KOPT-K1 (cell line): ENCODE measurements around the gene GRK4.
"Not testable (repeated sequence)": the region's sequence is repeated elsewhere in the genome, so short reads cannot be mapped to it uniquely, and the experiment has no call there.

Source experiments
- H3K27ac ChIP-seq: fragments of 200-600 bp; sonication (generic); 2 replicates; pipeline ENCODE4 v1.5.1; 2016; ENCODE audit warnings: antibody characterized with exemption, mild to moderate bottlenecking, low read depth, low read length; ENCODE audit not compliant: poor library complexity, severe bottlenecking
- H3K36me3 ChIP-seq: fragments of 200-600 bp; sonication (generic); 2 replicates; pipeline ENCODE4 v1.5.1; 2017; ENCODE audit warnings: antibody characterized with exemption, mild to moderate bottlenecking, low read length, moderate library complexity; ENCODE audit not compliant: insufficient read depth
- H3K9me3 ChIP-seq: fragments of 200-600 bp; sonication (generic); 2 replicates; pipeline ENCODE4 v1.5.1; 2017; ENCODE audit warnings: antibody characterized with exemption, low read length, mild to moderate bottlenecking; ENCODE audit not compliant: insufficient read depth, poor library complexity, severe bottlenecking

GRK4 gene

GRCh38 chr4:2944091-2944482 lies 19.3 kb upstream of the GRK4 start:
- Histone ChIP-seq H3K27ac (no peak overlapping the region), H3K9me3 (no peaks in the 10 kb centered on the region), H3K36me3 (peaks cover 99% of the 10 kb centered on the region)

GRCh38 chr4:2944586-2945526 lies 18.5 kb upstream of the GRK4 start:
- Histone ChIP-seq H3K27ac (no peak overlapping the region), H3K36me3 (peaks cover 99% of the 10 kb centered on the region), H3K9me3 (no peaks in the 10 kb centered on the region)

- not testable (repeated sequence) for H3K9me3 ChIP-seq, H3K27ac ChIP-seq
- H3K36me3 ChIP-seq: peaks cover 99% of the 10 kb centered on the region
Measured at GRCh38 chr4:2945619-2946604, 17.5 kb upstream of the GRK4 start.

GRCh38 chr4:2946812-2947600 lies 16.4 kb upstream of the GRK4 start:
- peaks cover 99% of the 10 kb centered on the region for H3K36me3 ChIP-seq
- H3K27ac ChIP-seq: no peak overlapping the region
- no peaks in the 10 kb centered on the region for H3K9me3 ChIP-seq

- H3K27ac ChIP-seq: no peak overlapping the region
- H3K9me3 ChIP-seq: no peaks in the 10 kb centered on the region
- H3K36me3 ChIP-seq: peaks cover 99% of the 10 kb centered on the region
Measured at GRCh38 chr4:2947926-2948325, 15.4 kb upstream of the GRK4 start.

- no peak overlapping the region for H3K27ac ChIP-seq
- H3K36me3 ChIP-seq: peaks cover 99% of the 10 kb centered on the region
- H3K9me3 ChIP-seq: no peaks in the 10 kb centered on the region
Measured at GRCh38 chr4:2948895-2949781, 14.2 kb upstream of the GRK4 start.

GRCh38 chr4:2949782-2950125 lies 13.6 kb upstream of the GRK4 start:
- peaks cover 99% of the 10 kb centered on the region for H3K36me3 ChIP-seq
- H3K9me3 ChIP-seq: no peaks in the 10 kb centered on the region
- H3K27ac ChIP-seq: no peak overlapping the region

GRCh38 chr4:2950221-2950989 lies 13.0 kb upstream of the GRK4 start:
- Histone ChIP-seq H3K36me3 (peaks cover 97% of the 10 kb centered on the region), H3K27ac (no peak overlapping the region), H3K9me3 (no peaks in the 10 kb centered on the region)

GRCh38 chr4:2953496-2953895 lies 9.9 kb upstream of the GRK4 start:
- Histone ChIP-seq H3K36me3 (peaks cover 97% of the 10 kb centered on the region), H3K9me3 (no peaks in the 10 kb centered on the region), H3K27ac (no peak overlapping the region)

GRCh38 chr4:2954358-2955185 lies 8.8 kb upstream of the GRK4 start:
- H3K9me3 ChIP-seq: no peaks in the 10 kb centered on the region
- H3K27ac ChIP-seq: no peak overlapping the region
- H3K36me3 ChIP-seq: peaks cover 97% of the 10 kb centered on the region

- not testable (repeated sequence) for H3K27ac ChIP-seq, H3K9me3 ChIP-seq
- H3K36me3 ChIP-seq: peaks cover 97% of the 10 kb centered on the region
Measured at GRCh38 chr4:2955186-2956044, 8.0 kb upstream of the GRK4 start.

- no peak overlapping the region for H3K27ac ChIP-seq
- no peaks in the 10 kb centered on the region for H3K9me3 ChIP-seq
- peaks cover 73% of the 10 kb centered on the region for H3K36me3 ChIP-seq
Measured at GRCh38 chr4:2958446-2958845, 4.9 kb upstream of the GRK4 start.
